ENCODE data around the gene CRABP1. TPM values are rescaled to one million over a fixed set of nuclear protein-coding genes. Genes with fewer than 3 reads are reported as not detected.
A peak's percentile ranks its signal among the peaks of the same experiment; 100 is the strongest.

The CRABP1 gene
- total RNA-seq, 1 donor from 2014 or later, result 320 TPM

- Histone ChIP-seq H3K9ac (no peak overlapping the region), H2AFZ (replicated peaks) (no peak overlapping the region), H3K9me3 (ENCODE audit: low read depth) (no peaks in the 10 kb centered on the region), H3K36me3 (no peaks in the 10 kb centered on the region), H3K27me3 (peaks cover 15% of the 10 kb centered on the region), H3K4me3 (no peak overlapping the region), H3K79me2 (ENCODE audit: low read depth) (no peaks in the 10 kb centered on the region), H3K4me1 (peaks cover 4% of the 10 kb centered on the region), H4K20me1 (ENCODE audit: low read depth) (no peaks in the 10 kb centered on the region), H3K4me2 (no peak overlapping the region), H3F3A (ENCODE audit: low read depth) (peaks cover 6% of the 10 kb centered on the region), H3K27ac (no peak overlapping the region)
- no peaks in the 10 kb centered on the region for H3K36me3 Mint-ChIP-seq
- H3K4me3 Mint-ChIP-seq, result no peak overlapping the region
- peaks cover 3% of the 10 kb centered on the region for H3K27me3 Mint-ChIP-seq (ENCODE audit: insufficient read depth, low read depth)
- no peaks in the 10 kb centered on the region for H3K9me3 Mint-ChIP-seq
- no peak for DNase-seq (ENCODE audit: low spot score)
- TF ChIP-seq EZH2phosphoT487 (IDR thresholded peaks at IDR 0.05) (no peak), CTCF (IDR thresholded peaks at IDR 0.05) (no peak), EZH2 (IDR thresholded peaks at IDR 0.05) (no peak)
- H3K4me1 Mint-ChIP-seq, result peaks cover 27% of the 10 kb centered on the region
- peak overlapping the region; percentile 53 for H3K27ac Mint-ChIP-seq
Measured at GRCh38 chr15:78306176-78306774, 33.9 kb upstream of the CRABP1 start.

GRCh38 chr15:78307976-78308375 is 32.2 kb upstream of the CRABP1 start:
- peak overlapping the region; percentile 63 for H2AFZ ChIP-seq (replicated peaks)
- no peaks in the 10 kb centered on the region for H4K20me1 ChIP-seq (ENCODE audit: low read depth)
- Mint-ChIP-seq H3K9me3 (no peaks in the 10 kb centered on the region), H3K36me3 (no peaks in the 10 kb centered on the region), H3K4me3 (no peak overlapping the region), H3K27me3 (ENCODE audit: insufficient read depth, low read depth) (peaks cover 3% of the 10 kb centered on the region), H3K4me1 (peaks cover 41% of the 10 kb centered on the region), H3K27ac (no peak overlapping the region)
- no peak overlapping the region for H3K4me2 ChIP-seq
- H3K4me1 ChIP-seq, result peaks cover 17% of the 10 kb centered on the region
- no peaks in the 10 kb centered on the region for H3K9me3 ChIP-seq (ENCODE audit: low read depth)
- H3K79me2 ChIP-seq (ENCODE audit: low read depth), result no peaks in the 10 kb centered on the region
- no peak overlapping the region for H3K9ac ChIP-seq
- no peak for TF ChIP-seq EZH2phosphoT487 (IDR thresholded peaks at IDR 0.05)
- no peak for TF ChIP-seq EZH2 (IDR thresholded peaks at IDR 0.05)
- TF ChIP-seq CTCF (IDR thresholded peaks at IDR 0.05), result no peak
- H3K27me3 ChIP-seq, result no peaks in the 10 kb centered on the region
- H3K36me3 ChIP-seq, result no peaks in the 10 kb centered on the region
- no peak overlapping the region for H3K27ac ChIP-seq
- no peak overlapping the region for H3K4me3 ChIP-seq
- H3F3A ChIP-seq (ENCODE audit: low read depth), result peaks cover 16% of the 10 kb centered on the region
- no peak for DNase-seq (ENCODE audit: low spot score)

GRCh38 chr15:78308422-78309032 is 31.6 kb upstream of the CRABP1 start:
- Mint-ChIP-seq H3K27me3 (ENCODE audit: insufficient read depth, low read depth) (peaks cover 3% of the 10 kb centered on the region), H3K4me1 (peaks cover 46% of the 10 kb centered on the region), H3K4me3 (no peak overlapping the region), H3K36me3 (no peaks in the 10 kb centered on the region), H3K27ac (no peak overlapping the region), H3K9me3 (no peaks in the 10 kb centered on the region)
- Histone ChIP-seq H3K9ac (no peak overlapping the region), H3K4me3 (no peak overlapping the region), H3K9me3 (ENCODE audit: low read depth) (no peaks in the 10 kb centered on the region), H3K79me2 (ENCODE audit: low read depth) (no peaks in the 10 kb centered on the region), H4K20me1 (ENCODE audit: low read depth) (no peaks in the 10 kb centered on the region), H3F3A (ENCODE audit: low read depth) (peaks cover 16% of the 10 kb centered on the region), H3K27ac (no peak overlapping the region), H3K4me1 (peaks cover 22% of the 10 kb centered on the region), H3K27me3 (no peaks in the 10 kb centered on the region), H3K36me3 (no peaks in the 10 kb centered on the region), H3K4me2 (no peak overlapping the region), H2AFZ (replicated peaks) (peak overlapping the region; percentile 82)
- peak; percentile 93 for DNase-seq (ENCODE audit: low spot score)
- peak; percentile 94 for TF ChIP-seq CTCF (IDR thresholded peaks at IDR 0.05)
- no peak for TF ChIP-seq EZH2phosphoT487 (IDR thresholded peaks at IDR 0.05)
